Astrocyte (in vitro differentiated cells and primary cell): Measurements from ENCODE around the gene RAET1G. TPM values are rescaled to one million over a fixed set of nuclear protein-coding genes. Genes with fewer than 3 reads are reported as not detected.
"Not testable (repeated sequence)": the region's sequence is repeated elsewhere in the genome, so short reads cannot be mapped to it uniquely, and the experiment has no call there.

Experiments
- DNase-seq: peaks from one replicate; pipeline ENCODE4 v3.0.0-alpha.2; 2010; ENCODE audit warnings: low read depth
- FAIRE-seq: peaks from 2 replicates; lab custom pipeline; 2011; peaks lifted over from hg19 to GRCh38; lab: Jason Lieb, UNC
- H2AFZ ChIP-seq: 2 replicates; pipeline ENCODE4 v1.6.0; 2012; ENCODE audit warnings: low read depth, low read length, inconsistent platforms
- H3K27ac ChIP-seq: 2 replicates; pipeline ENCODE4 v1.5.1; 2011; ENCODE audit warnings: low read depth, low read length, inconsistent platforms
- H3K27me3 ChIP-seq: 2 replicates; pipeline ENCODE4 v1.6.0; 2011; ENCODE audit warnings: low read length, inconsistent platforms; ENCODE audit not compliant: insufficient read depth
- H3K36me3 ChIP-seq: 2 replicates; pipeline ENCODE4 v1.5.1; 2011; ENCODE audit warnings: low read length, inconsistent platforms; ENCODE audit not compliant: insufficient read depth
- H3K4me1 ChIP-seq: 2 replicates; pipeline ENCODE4 v1.5.1; 2011; ENCODE audit warnings: low read length, inconsistent platforms; ENCODE audit not compliant: insufficient read depth
- H3K4me2 ChIP-seq: 2 replicates; pipeline ENCODE4 v1.6.0; 2012; ENCODE audit warnings: low read length, inconsistent platforms
- H3K4me3 ChIP-seq: 2 replicates; pipeline ENCODE4 v1.5.1; 2011; ENCODE audit warnings: low read depth, mild to moderate bottlenecking, low read length, inconsistent platforms; ENCODE audit not compliant: insufficient read depth
- H3K79me2 ChIP-seq: 2 replicates; pipeline ENCODE4 v1.6.0; 2012; ENCODE audit warnings: mild to moderate bottlenecking, low read length, inconsistent platforms; ENCODE audit not compliant: insufficient read depth
- H3K9ac ChIP-seq: 2 replicates; pipeline ENCODE4 v1.6.0; 2012; ENCODE audit warnings: mild to moderate bottlenecking, low read length, inconsistent platforms
- H3K9me3 ChIP-seq: 2 replicates; pipeline ENCODE4 v1.5.1; 2012; ENCODE audit warnings: low read depth, mild to moderate bottlenecking, low read length, inconsistent platforms; ENCODE audit not compliant: insufficient read depth
- H4K20me1 ChIP-seq: 2 replicates; pipeline ENCODE4 v1.6.0; 2012; ENCODE audit warnings: low read length, inconsistent platforms; ENCODE audit not compliant: insufficient read depth
- H3K27ac Mint-ChIP-seq: one replicate; pipeline ENCODE4 v1.8.0; 2021; ENCODE audit warnings: mild to moderate bottlenecking, mixed read lengths; ENCODE audit not compliant: unreplicated experiment
- H3K27me3 Mint-ChIP-seq: one replicate; pipeline ENCODE4 v1.8.0; 2021; ENCODE audit warnings: low read depth, mixed read lengths; ENCODE audit not compliant: unreplicated experiment
- H3K36me3 Mint-ChIP-seq: one replicate; pipeline ENCODE4 v1.8.0; 2021; ENCODE audit warnings: low read depth, mixed read lengths; ENCODE audit not compliant: unreplicated experiment
- H3K4me1 Mint-ChIP-seq: one replicate; pipeline ENCODE4 v1.8.0; 2021; ENCODE audit warnings: low read depth, mixed read lengths; ENCODE audit not compliant: unreplicated experiment
- H3K4me3 Mint-ChIP-seq: one replicate; pipeline ENCODE4 v1.8.0; 2021; ENCODE audit warnings: mild to moderate bottlenecking, moderate library complexity, mixed read lengths; ENCODE audit not compliant: unreplicated experiment
- H3K9me3 Mint-ChIP-seq: one replicate; pipeline ENCODE4 v1.8.0; 2021; ENCODE audit warnings: mild to moderate bottlenecking, mixed read lengths; ENCODE audit not compliant: unreplicated experiment
- EZH2 ChIP-seq: IDR thresholded peaks from 2 replicates; pipeline ENCODE4 v1.6.1; 2012; ENCODE audit warnings: mild to moderate bottlenecking, low read length, inconsistent platforms; ENCODE audit not compliant: insufficient read depth
- total RNA-seq: library from RNA; stranded (reverse); gene quantifications from 2 replicates; pipeline ENCODE4 v1.2.1, GENCODE V29; 2021
- TF ChIP-seq, protein P1 (sequence below): IDR thresholded peaks from 2 replicates; pipeline ENCODE4 v1.5.1; 2011; ENCODE audit warnings: low read depth, mild to moderate bottlenecking, inconsistent platforms, low read length, moderate library complexity; ENCODE audit not compliant: insufficient read depth

RAET1G gene
- total RNA-seq, 1 donor from 2014 or later, result not detected

DNA sequence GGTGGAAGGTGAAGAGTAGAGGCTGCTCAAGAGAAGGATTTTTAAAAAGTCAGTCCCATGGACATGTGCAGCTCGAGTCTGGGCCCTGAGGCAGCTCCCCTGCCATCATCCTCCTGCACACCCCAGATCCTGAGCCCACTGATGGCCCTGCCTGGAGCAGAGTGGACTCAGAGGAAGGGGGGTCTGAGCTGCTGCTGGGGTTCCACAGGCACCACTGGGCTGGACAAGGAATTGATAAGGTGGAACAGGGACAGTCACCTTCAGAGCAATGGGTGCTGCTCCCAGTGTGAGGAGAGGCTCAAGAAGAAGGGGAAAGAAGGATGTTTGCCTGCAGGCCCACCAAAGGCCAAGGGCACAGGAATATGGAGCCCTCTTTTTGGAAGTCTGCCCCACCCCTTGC is 25.1 kb upstream of the RAET1G start:
- Histone ChIP-seq H3K36me3 (no peaks in the 10 kb centered on the region), H3K9me3 (no peaks in the 10 kb centered on the region), H3K4me1 (no peaks in the 10 kb centered on the region), H3K79me2 (no peaks in the 10 kb centered on the region), H3K9ac (no peak overlapping the region), H3K4me2 (no peak overlapping the region), H3K27ac (no peak overlapping the region), H2AFZ (no peak overlapping the region), H3K4me3 (no peak overlapping the region), H3K27me3 (peaks cover 30% of the 10 kb centered on the region), H4K20me1 (no peaks in the 10 kb centered on the region)
- no peak for TF ChIP-seq EZH2
- TF ChIP-seq, protein P1, sequence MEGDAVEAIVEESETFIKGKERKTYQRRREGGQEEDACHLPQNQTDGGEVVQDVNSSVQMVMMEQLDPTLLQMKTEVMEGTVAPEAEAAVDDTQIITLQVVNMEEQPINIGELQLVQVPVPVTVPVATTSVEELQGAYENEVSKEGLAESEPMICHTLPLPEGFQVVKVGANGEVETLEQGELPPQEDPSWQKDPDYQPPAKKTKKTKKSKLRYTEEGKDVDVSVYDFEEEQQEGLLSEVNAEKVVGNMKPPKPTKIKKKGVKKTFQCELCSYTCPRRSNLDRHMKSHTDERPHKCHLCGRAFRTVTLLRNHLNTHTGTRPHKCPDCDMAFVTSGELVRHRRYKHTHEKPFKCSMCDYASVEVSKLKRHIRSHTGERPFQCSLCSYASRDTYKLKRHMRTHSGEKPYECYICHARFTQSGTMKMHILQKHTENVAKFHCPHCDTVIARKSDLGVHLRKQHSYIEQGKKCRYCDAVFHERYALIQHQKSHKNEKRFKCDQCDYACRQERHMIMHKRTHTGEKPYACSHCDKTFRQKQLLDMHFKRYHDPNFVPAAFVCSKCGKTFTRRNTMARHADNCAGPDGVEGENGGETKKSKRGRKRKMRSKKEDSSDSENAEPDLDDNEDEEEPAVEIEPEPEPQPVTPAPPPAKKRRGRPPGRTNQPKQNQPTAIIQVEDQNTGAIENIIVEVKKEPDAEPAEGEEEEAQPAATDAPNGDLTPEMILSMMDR, result no peak
- Mint-ChIP-seq H3K4me3 (no peak overlapping the region), H3K9me3 (peaks cover 9% of the 10 kb centered on the region), H3K27me3 (peaks cover 74% of the 10 kb centered on the region), H3K36me3 (peaks cover 7% of the 10 kb centered on the region), H3K27ac (no peak overlapping the region), H3K4me1 (no peaks in the 10 kb centered on the region)
- FAIRE-seq (no peak), DNase-seq (no peak)

DNA sequence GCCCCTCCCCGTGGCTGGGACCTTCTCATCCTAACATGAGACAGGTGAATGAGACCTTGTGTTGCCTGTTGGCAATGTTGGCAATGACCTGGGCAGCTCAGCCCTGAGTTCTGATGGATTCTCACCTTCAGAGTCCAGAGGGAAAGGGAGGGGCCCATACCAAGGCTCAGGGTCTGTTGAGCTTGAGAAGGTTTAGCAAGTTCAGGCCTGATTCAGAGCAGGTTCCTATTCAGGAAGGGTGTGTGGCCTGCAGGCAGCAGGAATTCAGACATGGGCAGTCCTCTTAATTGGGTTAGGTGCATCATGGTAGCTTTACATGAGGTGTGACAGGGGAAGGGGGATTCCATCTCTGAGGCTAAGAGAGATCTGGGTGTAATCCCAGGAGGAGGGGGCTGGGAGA is 24.6 kb upstream of the RAET1G start:
- not testable (repeated sequence) for H3K4me3 ChIP-seq, H3K79me2 ChIP-seq, H4K20me1 ChIP-seq, H3K4me1 Mint-ChIP-seq, H2AFZ ChIP-seq, DNase-seq, H3K27ac ChIP-seq, H3K4me1 ChIP-seq, H3K9me3 Mint-ChIP-seq, H3K4me2 ChIP-seq, H3K9ac ChIP-seq, H3K36me3 Mint-ChIP-seq, H3K9me3 ChIP-seq, H3K27ac Mint-ChIP-seq, FAIRE-seq, H3K36me3 ChIP-seq, H3K4me3 Mint-ChIP-seq
- peaks cover 74% of the 10 kb centered on the region for H3K27me3 Mint-ChIP-seq
- H3K27me3 ChIP-seq, result peaks cover 25% of the 10 kb centered on the region

DNA sequence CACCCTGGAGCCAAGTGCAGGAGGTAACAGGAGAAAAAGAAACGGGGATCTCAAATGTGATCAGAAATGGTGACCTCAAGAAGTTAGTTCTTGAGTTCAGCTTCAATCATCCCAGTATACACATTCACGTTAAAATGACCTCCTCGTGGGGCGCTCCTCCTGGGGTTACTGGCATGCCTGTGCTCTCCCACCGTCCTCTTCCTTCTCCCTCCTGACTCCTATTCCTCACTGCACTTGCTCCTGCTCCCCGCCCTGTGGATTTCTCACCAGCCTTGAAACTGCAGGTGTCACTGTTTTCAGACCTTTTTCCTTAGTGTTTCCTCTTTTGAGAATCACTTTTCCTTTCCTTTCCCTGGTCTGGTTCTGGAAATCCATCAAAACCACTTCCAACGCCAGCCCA is 23.7 kb upstream of the RAET1G start:
- not testable (repeated sequence) for H3K9ac ChIP-seq, H3K36me3 Mint-ChIP-seq, H3K4me1 ChIP-seq, H3K9me3 ChIP-seq, H3K79me2 ChIP-seq, H3K36me3 ChIP-seq, H3K4me3 Mint-ChIP-seq, FAIRE-seq, H3K4me1 Mint-ChIP-seq, H2AFZ ChIP-seq, H3K27ac Mint-ChIP-seq, H3K27ac ChIP-seq, H3K4me3 ChIP-seq, H3K9me3 Mint-ChIP-seq, H4K20me1 ChIP-seq, H3K4me2 ChIP-seq, DNase-seq
- H3K27me3 Mint-ChIP-seq, result peaks cover 69% of the 10 kb centered on the region
- peaks cover 16% of the 10 kb centered on the region for H3K27me3 ChIP-seq

DNA sequence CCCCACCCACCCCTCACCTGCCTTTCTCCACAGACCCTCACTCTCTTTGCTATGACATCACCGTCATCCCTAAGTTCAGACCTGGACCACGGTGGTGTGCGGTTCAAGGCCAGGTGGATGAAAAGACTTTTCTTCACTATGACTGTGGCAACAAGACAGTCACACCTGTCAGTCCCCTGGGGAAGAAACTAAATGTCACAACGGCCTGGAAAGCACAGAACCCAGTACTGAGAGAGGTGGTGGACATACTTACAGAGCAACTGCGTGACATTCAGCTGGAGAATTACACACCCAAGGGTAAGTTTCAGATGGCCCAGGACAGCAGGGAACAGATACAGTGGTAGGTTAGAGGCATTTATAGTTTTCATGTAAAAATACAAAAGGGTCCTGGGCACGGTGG is 22.4 kb upstream of the RAET1G start:
- not testable (repeated sequence) for FAIRE-seq, H3K27ac Mint-ChIP-seq, H4K20me1 ChIP-seq, H3K9me3 Mint-ChIP-seq, H3K4me1 Mint-ChIP-seq, H3K9me3 ChIP-seq, DNase-seq, H3K79me2 ChIP-seq, H2AFZ ChIP-seq, H3K4me1 ChIP-seq, H3K4me3 Mint-ChIP-seq, H3K27ac ChIP-seq, H3K9ac ChIP-seq, H3K4me2 ChIP-seq, H3K36me3 Mint-ChIP-seq, H3K4me3 ChIP-seq, H3K36me3 ChIP-seq
- H3K27me3 Mint-ChIP-seq, result peaks cover 66% of the 10 kb centered on the region
- peaks cover 14% of the 10 kb centered on the region for H3K27me3 ChIP-seq

DNA sequence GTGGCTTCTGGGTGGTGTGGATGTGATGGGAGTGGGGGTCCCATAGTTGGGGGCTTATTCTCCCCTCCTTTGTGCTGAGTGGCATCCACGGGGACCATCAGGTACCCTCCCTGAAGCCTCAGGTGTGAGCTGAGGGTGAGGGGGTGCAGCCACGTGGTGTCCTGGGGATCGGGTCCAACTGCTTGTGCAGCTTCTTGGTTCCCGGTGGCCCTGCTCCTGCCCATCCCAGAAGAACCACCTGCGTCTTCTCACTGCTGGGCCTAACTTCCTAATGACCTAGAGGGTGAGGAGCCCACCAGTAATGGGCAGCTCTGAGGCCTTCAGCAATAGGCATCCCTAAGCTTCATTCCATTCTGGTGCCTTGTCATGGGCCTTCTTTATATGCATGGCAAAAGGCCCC is 20.4 kb upstream of the RAET1G start:
- DNase-seq, H3K4me1 ChIP-seq, H4K20me1 ChIP-seq, H3K36me3 Mint-ChIP-seq, H3K27ac ChIP-seq, H2AFZ ChIP-seq, H3K9ac ChIP-seq, H3K4me1 Mint-ChIP-seq, H3K79me2 ChIP-seq, FAIRE-seq, H3K9me3 ChIP-seq, H3K4me2 ChIP-seq, H3K4me3 ChIP-seq, H3K27ac Mint-ChIP-seq, H3K36me3 ChIP-seq: not testable (repeated sequence)
- peaks cover 12% of the 10 kb centered on the region for H3K9me3 Mint-ChIP-seq
- peaks cover 29% of the 10 kb centered on the region for H3K27me3 ChIP-seq
- H3K27me3 Mint-ChIP-seq, result peaks cover 65% of the 10 kb centered on the region
- H3K4me3 Mint-ChIP-seq, result peak overlapping the region; percentile 50
